ENCODE results near the gene CCBE1. TPM values are rescaled to one million over a fixed set of nuclear protein-coding genes. Genes with fewer than 3 reads are reported as not detected.
A peak's percentile ranks its signal among the peaks of the same experiment; 100 is the strongest.

Gene CCBE1
- total RNA-seq, 1 donor from 2014 or later = 6.4 TPM

DNA sequence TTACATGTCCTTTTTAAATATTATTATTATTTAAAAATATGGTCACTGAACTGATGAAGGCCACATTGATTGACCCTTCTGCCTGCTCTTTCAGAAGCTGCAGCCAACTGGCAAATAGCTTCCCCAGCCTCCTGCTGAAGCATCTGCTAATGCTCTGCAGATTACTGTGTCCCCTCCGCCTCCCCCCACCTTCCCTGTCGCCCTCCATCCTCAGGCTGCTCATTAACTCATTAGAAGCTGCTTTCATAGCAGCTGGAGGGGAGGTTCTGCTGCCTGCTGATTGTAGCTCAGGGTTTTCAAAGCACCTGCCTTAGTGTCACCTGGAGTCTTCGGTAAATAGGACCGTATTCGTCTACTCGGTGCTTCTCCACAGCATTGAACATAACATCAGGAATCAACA, 313.4 kb downstream of the CCBE1 start:
- Mint-ChIP-seq H3K4me1 (peaks cover 59% of the 10 kb centered on the region), H3K4me3 (no peak overlapping the region)

DNA sequence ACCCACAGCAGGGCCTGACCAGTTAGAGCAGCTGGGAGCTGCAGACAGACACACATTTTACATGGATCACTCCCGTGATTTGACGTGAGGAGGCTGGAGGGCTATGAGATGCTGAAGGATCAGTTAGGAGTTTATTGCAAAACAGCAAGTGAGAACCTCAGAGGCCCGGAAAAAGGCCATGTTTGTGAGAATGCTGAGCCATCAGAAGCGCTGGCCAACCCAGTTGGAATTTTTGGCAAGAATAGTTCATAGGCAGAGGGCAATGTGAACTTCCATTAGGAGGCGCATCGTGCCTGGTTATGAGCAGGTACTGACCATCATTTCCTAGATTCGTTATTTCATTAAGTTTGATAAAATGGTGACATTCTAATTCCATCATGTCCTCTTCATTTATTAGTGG, 314.8 kb downstream of the CCBE1 start:
- H3K36me3 ChIP-seq = no peaks in the 10 kb centered on the region
- no peak overlapping the region for H2AFZ ChIP-seq (replicated peaks)
- H3K4me1 ChIP-seq = peaks cover 76% of the 10 kb centered on the region
- Mint-ChIP-seq H3K4me1 (peaks cover 50% of the 10 kb centered on the region), H3K27ac (no peak overlapping the region), H3K27me3 (ENCODE audit: insufficient read depth, low read depth) (peaks cover 27% of the 10 kb centered on the region), H3K9me3 (peaks cover 12% of the 10 kb centered on the region), H3K4me3 (no peak overlapping the region), H3K36me3 (no peaks in the 10 kb centered on the region)
- no peak overlapping the region for H3K9ac ChIP-seq
- peaks cover 55% of the 10 kb centered on the region for H3F3A ChIP-seq (ENCODE audit: low read depth)
- H3K9me3 ChIP-seq (ENCODE audit: low read depth) = no peaks in the 10 kb centered on the region
- TF ChIP-seq, protein P1, sequence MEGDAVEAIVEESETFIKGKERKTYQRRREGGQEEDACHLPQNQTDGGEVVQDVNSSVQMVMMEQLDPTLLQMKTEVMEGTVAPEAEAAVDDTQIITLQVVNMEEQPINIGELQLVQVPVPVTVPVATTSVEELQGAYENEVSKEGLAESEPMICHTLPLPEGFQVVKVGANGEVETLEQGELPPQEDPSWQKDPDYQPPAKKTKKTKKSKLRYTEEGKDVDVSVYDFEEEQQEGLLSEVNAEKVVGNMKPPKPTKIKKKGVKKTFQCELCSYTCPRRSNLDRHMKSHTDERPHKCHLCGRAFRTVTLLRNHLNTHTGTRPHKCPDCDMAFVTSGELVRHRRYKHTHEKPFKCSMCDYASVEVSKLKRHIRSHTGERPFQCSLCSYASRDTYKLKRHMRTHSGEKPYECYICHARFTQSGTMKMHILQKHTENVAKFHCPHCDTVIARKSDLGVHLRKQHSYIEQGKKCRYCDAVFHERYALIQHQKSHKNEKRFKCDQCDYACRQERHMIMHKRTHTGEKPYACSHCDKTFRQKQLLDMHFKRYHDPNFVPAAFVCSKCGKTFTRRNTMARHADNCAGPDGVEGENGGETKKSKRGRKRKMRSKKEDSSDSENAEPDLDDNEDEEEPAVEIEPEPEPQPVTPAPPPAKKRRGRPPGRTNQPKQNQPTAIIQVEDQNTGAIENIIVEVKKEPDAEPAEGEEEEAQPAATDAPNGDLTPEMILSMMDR (IDR thresholded peaks at IDR 0.05) = no peak
- no peak for TF ChIP-seq EZH2phosphoT487 (IDR thresholded peaks at IDR 0.05)
- TF ChIP-seq EZH2 (IDR thresholded peaks at IDR 0.05) = no peak
- H3K79me2 ChIP-seq (ENCODE audit: low read depth) = no peaks in the 10 kb centered on the region
- no peak overlapping the region for H3K4me2 ChIP-seq
- no peaks in the 10 kb centered on the region for H4K20me1 ChIP-seq (ENCODE audit: low read depth)
- no peak overlapping the region for H3K4me3 ChIP-seq
- H3K27me3 ChIP-seq = no peaks in the 10 kb centered on the region
- DNase-seq (ENCODE audit: low spot score) = no peak
- no peak overlapping the region for H3K27ac ChIP-seq

More for the DNA sequence above, 313.4 kb downstream of the CCBE1 start:
- peak overlapping the region; percentile 30 for H3K4me3 ChIP-seq
- H3K9me3 ChIP-seq (ENCODE audit: low read depth) = no peaks in the 10 kb centered on the region
- H3K36me3 ChIP-seq = no peaks in the 10 kb centered on the region
- peak overlapping the region; percentile 75 for H3K4me2 ChIP-seq
- peaks cover 62% of the 10 kb centered on the region for H3F3A ChIP-seq (ENCODE audit: low read depth)
- peak overlapping the region; percentile 78 for H3K27ac ChIP-seq
- H3K79me2 ChIP-seq (ENCODE audit: low read depth) = no peaks in the 10 kb centered on the region
- peak overlapping the region; percentile 47 for H3K27ac Mint-ChIP-seq
- H3K4me1 ChIP-seq = peaks cover 76% of the 10 kb centered on the region
- no peaks in the 10 kb centered on the region for H4K20me1 ChIP-seq (ENCODE audit: low read depth)
- H3K9ac ChIP-seq = no peak overlapping the region
- no peaks in the 10 kb centered on the region for H3K36me3 Mint-ChIP-seq
- peak; percentile 89 for DNase-seq (ENCODE audit: low spot score)
- peaks cover 12% of the 10 kb centered on the region for H3K9me3 Mint-ChIP-seq
- peaks cover 26% of the 10 kb centered on the region for H3K27me3 Mint-ChIP-seq (ENCODE audit: insufficient read depth, low read depth)
- no peak overlapping the region for H2AFZ ChIP-seq (replicated peaks)
- TF ChIP-seq EZH2 (IDR thresholded peaks at IDR 0.05) = no peak
- TF ChIP-seq, protein P1 (IDR thresholded peaks at IDR 0.05) = no peak
- no peak for TF ChIP-seq EZH2phosphoT487 (IDR thresholded peaks at IDR 0.05)
- H3K27me3 ChIP-seq = no peaks in the 10 kb centered on the region

DNA sequence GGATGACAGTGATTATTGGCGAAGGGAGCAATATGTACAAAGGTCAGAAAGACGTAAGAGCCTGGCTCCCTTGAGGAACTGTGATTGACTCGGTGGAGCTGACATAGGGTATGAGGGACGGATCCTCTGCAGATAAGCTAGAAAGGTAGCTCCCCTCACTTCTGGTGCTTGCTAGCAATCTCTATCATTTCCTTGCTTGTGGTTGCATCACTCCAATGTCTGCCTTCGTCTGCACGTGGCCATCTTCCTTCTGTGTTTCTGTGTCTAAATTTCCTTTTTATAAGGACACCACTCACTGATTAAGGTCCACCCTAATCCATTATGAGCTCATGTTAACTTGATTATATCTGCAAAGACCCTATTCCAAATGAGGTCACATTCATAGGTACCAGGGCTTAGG, 315.3 kb downstream of the CCBE1 start:
- Histone ChIP-seq H3K79me2 (ENCODE audit: low read depth) (no peaks in the 10 kb centered on the region), H3K27me3 (no peaks in the 10 kb centered on the region), H2AFZ (replicated peaks) (no peak overlapping the region), H3K4me3 (no peak overlapping the region), H3K4me2 (no peak overlapping the region), H3F3A (ENCODE audit: low read depth) (peaks cover 55% of the 10 kb centered on the region), H3K9me3 (ENCODE audit: low read depth) (no peaks in the 10 kb centered on the region), H3K4me1 (peaks cover 76% of the 10 kb centered on the region), H3K36me3 (no peaks in the 10 kb centered on the region), H3K9ac (no peak overlapping the region), H4K20me1 (ENCODE audit: low read depth) (no peaks in the 10 kb centered on the region), H3K27ac (no peak overlapping the region)
- no peaks in the 10 kb centered on the region for H3K36me3 Mint-ChIP-seq
- TF ChIP-seq, protein P1 (IDR thresholded peaks at IDR 0.05) = no peak
- no peak for TF ChIP-seq EZH2 (IDR thresholded peaks at IDR 0.05)
- no peak for TF ChIP-seq EZH2phosphoT487 (IDR thresholded peaks at IDR 0.05)
- peaks cover 12% of the 10 kb centered on the region for H3K9me3 Mint-ChIP-seq
- peaks cover 27% of the 10 kb centered on the region for H3K27me3 Mint-ChIP-seq (ENCODE audit: insufficient read depth, low read depth)
- peaks cover 49% of the 10 kb centered on the region for H3K4me1 Mint-ChIP-seq
- peak overlapping the region; percentile 6 for H3K4me3 Mint-ChIP-seq
- no peak for DNase-seq (ENCODE audit: low spot score)
- H3K27ac Mint-ChIP-seq = peak overlapping the region; percentile 0

Other genes starting within 250 kb of the CCBE1 start
- gene PMAIP1, start 202.6 kb upstream of the CCBE1 start, total RNA-seq (ENCODE audit: low replicate concordance) = 3.1 and 3.5 TPM in 2 replicates

Measured in neural progenitor cell (in vitro differentiated cells).